Adrenal gland (tissue), 12 donors: ENCODE results near the gene ENAH. TPM values are rescaled to one million over a fixed set of nuclear protein-coding genes. Genes with fewer than 3 reads are reported as not detected.

Experiments
- DNase-seq, 7 donors: peaks; one replicate each; pipeline ENCODE4 v3.0.0-alpha.2; 2019 to 2020
- H3K27ac ChIP-seq, 5 donors: fragments of 200-600 bp; sonication (generic) in 4 of 5; 1 replicate in 3 of 5; 2 replicates in 2 of 5; pipeline versions ENCODE4 v1.5.1 to v1.8.0; 2016 to 2020; ENCODE audit warnings: mild to moderate bottlenecking in 1 of 5
- H3K27me3 ChIP-seq: fragments of 200-600 bp; 2 replicates; pipeline ENCODE4 v1.8.0; 2021
- H3K36me3 ChIP-seq, 2 donors: fragments of 200-600 bp; replicated peaks in 1 of 2; 1 replicate in 1 of 2; 2 replicates in 1 of 2; pipeline versions ENCODE4 v1.5.1 to v1.8.0; 2018 to 2022
- H3K4me1 ChIP-seq, 2 donors: fragments of 200-600 bp; replicated peaks in 1 of 2; 1 replicate in 1 of 2; 2 replicates in 1 of 2; pipeline versions ENCODE4 v1.5.1 to v1.8.0; 2018 to 2021
- H3K4me3 ChIP-seq, 4 donors: fragments of 200-600 bp; sonication (generic) in 3 of 4; one replicate each; pipeline ENCODE4 v1.5.1; 2016 to 2018
- H3K9me3 ChIP-seq, 3 donors: fragments of 200-600 bp; sonication (generic) in 1 of 3; replicated peaks in 1 of 3; 1 replicate in 2 of 3; 2 replicates in 1 of 3; pipeline versions ENCODE4 v1.5.1 to v1.8.0; 2016 to 2021
- POLR2A ChIP-seq, 2 donors: fragments of 450-650 bp; IDR thresholded peaks; one replicate each; pipeline ENCODE4 v1.6.1; 2017; ENCODE audit warnings: antibody characterized with exemption in 2 of 2, mild to moderate bottlenecking in 2 of 2, moderate library complexity in 1 of 2
- WGBS, 4 donors: extraction: QIAGEN DNeasy Blood & Tissue Kit in 2 of 4; methylation state at CpG; one replicate each; pipeline versions ENCODE4 v1.1.5 to v1.1.7; 2013 to 2017; 5-methylcytosine and 5-hydroxymethylcytosine counted together
- intact Hi-C, 2 donors: fragments of 100-400 bp; cut with DNase I; formaldehyde crosslinking; loops; one replicate each; pipeline versions ENCODE4 v1.14.1 to v1.15.0; 2022 to 2023
- polyA plus RNA-seq, 3 donors: library from polyadenylated mRNA; stranded (reverse); fragments of 200-250 nt in 2 of 3; fragments of 350-450 nt in 1 of 3; fragmentation: Illumina TruSeq in 1 of 3; extraction: RNeasy Lipid Tissue Mini Kit (QIAGEN cat#74804) in 1 of 3; gene quantifications; one replicate each; pipeline ENCODE4 v1.2.3, GENCODE V29; 2013 to 2014
- total RNA-seq, 9 donors: library from RNA; depleted of rRNA in 4 of 9; stranded (reverse); fragments of >200 nt in 4 of 9; fragments of 120-200 nt in 1 of 9; fragmentation: NEBNext Ultra II Directional in 1 of 9; extraction: Animal tissue kit (Norgen Biotek cat#: 25700) in 1 of 9; gene quantifications; one replicate each; pipeline versions ENCODE4 v1.1.0 to v1.2.4, GENCODE V29; 2013 to 2023
- TF ChIP-seq, protein P1 (sequence below), 6 experiments: fragments of 450-650 bp in 4 of 6; fragments of 200-600 bp in 2 of 6; sonication (generic) in 1 of 6; IDR thresholded peaks; 1 replicate in 5 of 6; 2 replicates in 1 of 6; pipeline versions ENCODE4 v1.5.1 to v1.8.0; 2016 to 2021; ENCODE audit warnings: antibody characterized with exemption in 6 of 6, mild to moderate bottlenecking in 2 of 6, moderate library complexity in 1 of 6
- donor health status: healthy with polysubstance abuse.
- donor health status: Bipolar disorder and iron deficiency.
- donor health status: DM: yes; HTN: yes; CAD: no.
- donor health status: DM: no; HTN: no; CAD: no.
- donor health status: DM: no; HTN: no; CAD: no.
- donor health status: DM: yes; HTN: yes; CAD: no.

Gene ENAH
- total and polyA plus RNA-seq, 12 donors = 10.0 to 142 (median 71.9) TPM

DNA sequence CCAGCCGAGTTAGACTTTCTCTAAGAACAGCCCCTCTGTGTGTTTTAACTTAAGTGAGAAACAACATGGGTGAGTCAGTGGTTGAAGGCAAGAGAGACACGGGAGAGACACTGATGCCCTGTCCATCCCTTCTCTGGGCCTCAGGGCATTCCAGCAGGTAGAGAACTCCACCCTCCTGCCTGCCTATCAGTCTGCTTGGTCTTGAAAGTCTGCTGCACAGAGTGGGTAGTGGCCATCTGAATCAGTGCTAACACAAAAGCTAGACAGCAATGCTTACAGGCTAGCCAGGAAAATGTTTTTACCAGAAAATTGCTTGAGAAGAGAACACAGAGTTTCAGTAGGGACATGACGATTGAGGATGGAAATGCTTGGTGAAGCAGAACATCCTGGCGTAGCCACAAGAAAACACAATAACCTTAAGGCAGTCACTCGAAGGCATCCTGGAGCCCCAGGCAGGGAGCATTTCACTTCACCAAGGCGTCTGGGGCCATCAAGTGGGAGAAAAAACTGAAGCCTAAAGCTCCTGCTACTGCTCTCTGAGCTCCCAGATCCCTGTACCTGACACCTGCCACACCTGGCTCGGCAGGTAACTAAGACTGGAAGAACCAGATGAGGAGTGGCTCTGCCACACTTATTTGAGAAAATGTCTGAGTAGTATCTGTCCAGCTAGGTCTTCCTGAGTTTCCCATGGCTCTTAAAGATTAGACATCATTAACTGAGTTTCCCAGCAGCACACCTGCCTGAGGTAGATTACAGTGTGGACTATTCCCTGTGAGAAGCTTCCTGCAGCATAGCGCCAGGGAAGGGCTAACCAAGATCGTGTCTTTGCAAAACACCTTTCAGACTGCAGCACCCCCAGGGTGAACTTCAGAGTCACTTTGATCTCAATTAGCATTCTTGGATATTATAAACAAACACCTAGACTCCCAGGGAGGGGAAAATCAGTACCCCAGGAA is 207.0 kb downstream of the ENAH start:
- 56 to 73% (median 65%) methylated on average over 9 of the region's 9 CpGs for WGBS, 4 donors
- intact Hi-C loops = no loop called here
- Histone ChIP-seq H3K27me3 (no peaks in the 10 kb centered on the region), H3K36me3 (no peaks in the 10 kb centered on the region), H3K9me3 (no peaks in the 10 kb centered on the region), H3K4me1 (peaks cover 0 to 31% of the 10 kb centered on the region in 2 donors), H3K27ac (peak overlapping the region in 3 of 5 donors; percentile 21 to 75 (median 72)), H3K4me3 (no peak overlapping the region)
- TF ChIP-seq POLR2A (IDR thresholded peaks at IDR 0.05) = no peak
- TF ChIP-seq, protein P1, sequence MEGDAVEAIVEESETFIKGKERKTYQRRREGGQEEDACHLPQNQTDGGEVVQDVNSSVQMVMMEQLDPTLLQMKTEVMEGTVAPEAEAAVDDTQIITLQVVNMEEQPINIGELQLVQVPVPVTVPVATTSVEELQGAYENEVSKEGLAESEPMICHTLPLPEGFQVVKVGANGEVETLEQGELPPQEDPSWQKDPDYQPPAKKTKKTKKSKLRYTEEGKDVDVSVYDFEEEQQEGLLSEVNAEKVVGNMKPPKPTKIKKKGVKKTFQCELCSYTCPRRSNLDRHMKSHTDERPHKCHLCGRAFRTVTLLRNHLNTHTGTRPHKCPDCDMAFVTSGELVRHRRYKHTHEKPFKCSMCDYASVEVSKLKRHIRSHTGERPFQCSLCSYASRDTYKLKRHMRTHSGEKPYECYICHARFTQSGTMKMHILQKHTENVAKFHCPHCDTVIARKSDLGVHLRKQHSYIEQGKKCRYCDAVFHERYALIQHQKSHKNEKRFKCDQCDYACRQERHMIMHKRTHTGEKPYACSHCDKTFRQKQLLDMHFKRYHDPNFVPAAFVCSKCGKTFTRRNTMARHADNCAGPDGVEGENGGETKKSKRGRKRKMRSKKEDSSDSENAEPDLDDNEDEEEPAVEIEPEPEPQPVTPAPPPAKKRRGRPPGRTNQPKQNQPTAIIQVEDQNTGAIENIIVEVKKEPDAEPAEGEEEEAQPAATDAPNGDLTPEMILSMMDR (IDR thresholded peaks at IDR 0.05) = no peak
- DNase-seq = peak in 2 of 7 donors; percentile 8 to 52

DNA sequence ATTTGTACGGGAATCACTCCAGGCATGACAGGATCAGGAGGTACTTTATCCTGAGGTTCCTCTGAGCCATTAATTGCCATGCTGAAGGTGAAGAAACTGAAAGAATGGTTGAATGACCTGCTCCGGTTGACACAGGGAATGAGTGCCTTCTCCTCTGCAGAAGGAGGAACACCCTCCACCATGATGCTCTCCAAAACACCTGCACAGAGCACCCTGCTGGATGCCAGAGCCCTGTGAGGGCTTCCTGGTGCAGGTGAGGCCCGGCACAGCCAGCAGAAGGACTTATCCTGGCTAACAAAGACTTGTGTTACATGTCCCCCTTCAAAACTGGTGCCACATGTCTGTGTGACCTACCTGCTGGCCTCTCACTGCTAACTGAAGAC is 210.8 kb downstream of the ENAH start:
- Histone ChIP-seq H3K4me1 (peaks cover 0 to 24% of the 10 kb centered on the region in 2 donors), H3K27me3 (no peaks in the 10 kb centered on the region), H3K36me3 (no peaks in the 10 kb centered on the region), H3K4me3 (no peak overlapping the region), H3K27ac (no peak overlapping the region), H3K9me3 (no peaks in the 10 kb centered on the region)
- TF ChIP-seq POLR2A (IDR thresholded peaks at IDR 0.05) = no peak
- TF ChIP-seq, protein P1 (IDR thresholded peaks at IDR 0.05) = no peak
- WGBS, 4 donors = 74 to 86% (median 80%) methylated on average over 3 of the region's 3 CpGs
- DNase-seq = no peak
- intact Hi-C loops = no loop called here

DNA sequence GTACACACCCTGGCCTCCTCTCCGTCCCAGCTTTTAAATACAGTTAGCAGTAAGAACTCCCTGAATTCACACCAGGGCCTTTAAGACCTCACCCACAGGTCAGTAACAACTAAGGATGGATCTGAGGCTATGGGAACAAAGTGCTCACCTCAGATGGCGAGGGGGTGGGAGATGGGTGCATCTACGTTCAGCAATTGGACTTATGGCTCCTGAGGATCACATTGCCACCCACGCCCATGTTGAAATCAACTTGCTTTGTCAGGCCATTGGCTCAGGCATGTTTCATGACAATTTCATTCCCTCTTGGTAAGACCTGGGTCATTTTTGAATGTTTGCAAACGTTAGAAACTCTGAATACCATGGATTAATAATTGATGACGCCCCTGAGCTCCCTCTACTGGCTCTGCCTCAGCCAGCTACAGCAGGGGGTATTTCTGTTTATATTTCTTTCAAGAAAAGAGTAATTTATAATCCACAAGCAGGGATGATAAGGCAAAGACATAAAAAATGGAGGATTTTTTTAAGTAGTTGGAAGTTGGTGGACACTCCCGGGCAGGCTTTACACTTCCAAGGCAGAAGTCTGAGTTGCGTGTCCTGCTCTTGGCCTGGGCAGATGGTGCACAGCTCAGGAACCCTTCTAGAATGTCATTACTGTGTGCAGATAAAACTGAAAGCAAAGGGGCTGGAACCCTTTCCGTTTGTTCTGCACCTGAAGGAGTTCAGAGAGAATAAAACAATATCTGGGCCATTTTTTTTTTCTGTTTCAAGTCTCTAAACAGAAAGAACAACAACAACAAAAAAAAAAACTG is 211.4 kb downstream of the ENAH start:
- no peak for DNase-seq
- intact Hi-C loops = no loop called here
- H3K4me3 ChIP-seq = no peak overlapping the region
- no peaks in the 10 kb centered on the region for H3K9me3 ChIP-seq
- H3K36me3 ChIP-seq = no peaks in the 10 kb centered on the region
- no peak overlapping the region for H3K27ac ChIP-seq
- H3K27me3 ChIP-seq = no peaks in the 10 kb centered on the region
- TF ChIP-seq POLR2A (IDR thresholded peaks at IDR 0.05) = no peak
- TF ChIP-seq, protein P1 (IDR thresholded peaks at IDR 0.05) = no peak
- 73 to 79% (median 76%) methylated on average over 9 of the region's 9 CpGs for WGBS, 4 donors
- peaks cover 0 to 18% of the 10 kb centered on the region in 2 donors for H3K4me1 ChIP-seq
